Endothelial cell (in vitro differentiated cells): Measurements from ENCODE around the gene AMELX. TPM values are rescaled to one million over a fixed set of nuclear protein-coding genes. Genes with fewer than 3 reads are reported as not detected.

ENCODE experiments used
- DNase-seq: peaks from one replicate; pipeline ENCODE4 v3.0.0; 2021; ENCODE audit warnings: low spot score
- H3K27ac Mint-ChIP-seq: one replicate; pipeline ENCODE4 v1.8.0; 2021; ENCODE audit warnings: mixed read lengths, inconsistent platforms; ENCODE audit not compliant: unreplicated experiment
- H3K27me3 Mint-ChIP-seq: one replicate; pipeline ENCODE4 v1.8.0; 2021; ENCODE audit warnings: mild to moderate bottlenecking, moderate library complexity, mixed read lengths, inconsistent platforms; ENCODE audit not compliant: unreplicated experiment
- H3K36me3 Mint-ChIP-seq: one replicate; pipeline ENCODE4 v1.8.0; 2021; ENCODE audit warnings: mild to moderate bottlenecking, low read depth, mixed read lengths, inconsistent platforms; ENCODE audit not compliant: unreplicated experiment
- H3K4me1 Mint-ChIP-seq: one replicate; pipeline ENCODE4 v1.8.0; 2021; ENCODE audit warnings: mild to moderate bottlenecking, mixed read lengths, inconsistent platforms; ENCODE audit not compliant: unreplicated experiment
- H3K4me3 Mint-ChIP-seq: one replicate; pipeline ENCODE4 v1.8.0; 2021; ENCODE audit warnings: mild to moderate bottlenecking, mixed read lengths, inconsistent platforms; ENCODE audit not compliant: unreplicated experiment
- H3K9me3 Mint-ChIP-seq: one replicate; pipeline ENCODE4 v1.8.0; 2021; ENCODE audit warnings: mixed read lengths, inconsistent platforms; ENCODE audit not compliant: unreplicated experiment
- CTCF ChIP-seq: fragments of 200-600 bp; sonication (generic); IDR thresholded peaks from one replicate; pipeline ENCODE4 v1.5.0; 2021; ENCODE audit warnings: antibody characterized with exemption; ENCODE audit not compliant: unreplicated experiment
- total RNA-seq: library from RNA; stranded (reverse); fragmentation: NEBNext Ultra II Directional; extraction: Animal tissue kit (Norgen Biotek cat#: 25700); gene quantifications from one replicate; pipeline ENCODE4 v1.2.1, GENCODE V29; 2021; ENCODE audit not compliant: unreplicated experiment

AMELX gene
- total RNA-seq, 1 donor from 2014 or later: not detected

- Mint-ChIP-seq H3K4me3 (no peak overlapping the region), H3K36me3 (no peaks in the 10 kb centered on the region), H3K27me3 (no peaks in the 10 kb centered on the region), H3K4me1 (peaks cover 4% of the 10 kb centered on the region), H3K9me3 (no peaks in the 10 kb centered on the region), H3K27ac (no peak overlapping the region)
- no peak for TF ChIP-seq CTCF
- no peak for DNase-seq
Measured at GRCh38 chrX:11259437-11259836, 33.8 kb upstream of the AMELX start.

DNA sequence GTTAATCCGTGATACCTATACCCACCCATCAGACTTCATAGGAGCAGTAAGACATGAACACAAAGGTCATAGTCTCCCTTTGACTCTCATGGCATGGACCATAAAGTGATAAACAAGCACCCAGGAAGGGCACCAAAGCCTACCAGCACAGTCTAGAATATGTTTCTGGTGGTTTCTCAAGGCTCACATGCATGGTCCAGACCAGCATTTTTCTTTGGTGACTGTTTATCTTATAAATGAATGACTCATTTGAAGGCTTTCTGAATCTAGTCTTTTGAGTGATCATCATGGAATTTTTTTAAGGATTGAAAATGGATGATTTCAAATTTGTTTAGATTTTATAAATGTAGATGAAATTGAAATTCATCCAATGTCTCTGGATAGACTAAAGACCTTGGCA lies 32.0 kb upstream of the AMELX start:
- no peak for DNase-seq
- no peaks in the 10 kb centered on the region for H3K4me1 Mint-ChIP-seq
- H3K27me3 Mint-ChIP-seq: no peaks in the 10 kb centered on the region
- H3K4me3 Mint-ChIP-seq: no peak overlapping the region
- no peak overlapping the region for H3K27ac Mint-ChIP-seq
- TF ChIP-seq CTCF: no peak
- H3K36me3 Mint-ChIP-seq: no peaks in the 10 kb centered on the region
- no peaks in the 10 kb centered on the region for H3K9me3 Mint-ChIP-seq

GRCh38 chrX:11264925-11265324 lies 28.3 kb upstream of the AMELX start:
- no peak for TF ChIP-seq CTCF
- no peak overlapping the region for H3K4me3 Mint-ChIP-seq
- no peaks in the 10 kb centered on the region for H3K4me1 Mint-ChIP-seq
- no peaks in the 10 kb centered on the region for H3K27me3 Mint-ChIP-seq
- DNase-seq: no peak
- H3K27ac Mint-ChIP-seq: no peak overlapping the region
- no peaks in the 10 kb centered on the region for H3K9me3 Mint-ChIP-seq
- H3K36me3 Mint-ChIP-seq: no peaks in the 10 kb centered on the region

DNA sequence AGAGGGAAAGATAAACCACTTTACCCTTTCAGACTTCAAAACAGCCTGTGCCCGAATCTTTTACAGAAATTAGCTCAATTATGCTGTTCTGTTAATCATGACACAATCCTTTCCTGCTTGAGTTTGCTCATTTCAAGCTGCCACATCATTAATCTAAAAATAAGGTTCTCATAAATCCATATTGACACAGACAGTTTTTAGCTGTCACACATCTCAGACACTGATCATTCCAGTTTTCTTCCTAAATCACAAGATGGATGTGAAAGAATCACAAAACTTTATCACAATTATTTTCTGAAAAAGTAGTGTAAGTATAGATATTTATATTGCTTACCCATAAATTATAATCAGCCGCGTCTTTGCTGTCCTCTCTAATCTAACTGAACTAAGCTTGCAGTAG lies 27.9 kb upstream of the AMELX start:
- TF ChIP-seq CTCF: no peak
- Mint-ChIP-seq H3K36me3 (no peaks in the 10 kb centered on the region), H3K9me3 (no peaks in the 10 kb centered on the region), H3K4me1 (no peaks in the 10 kb centered on the region), H3K27me3 (no peaks in the 10 kb centered on the region), H3K27ac (no peak overlapping the region), H3K4me3 (no peak overlapping the region)
- DNase-seq: no peak

DNA sequence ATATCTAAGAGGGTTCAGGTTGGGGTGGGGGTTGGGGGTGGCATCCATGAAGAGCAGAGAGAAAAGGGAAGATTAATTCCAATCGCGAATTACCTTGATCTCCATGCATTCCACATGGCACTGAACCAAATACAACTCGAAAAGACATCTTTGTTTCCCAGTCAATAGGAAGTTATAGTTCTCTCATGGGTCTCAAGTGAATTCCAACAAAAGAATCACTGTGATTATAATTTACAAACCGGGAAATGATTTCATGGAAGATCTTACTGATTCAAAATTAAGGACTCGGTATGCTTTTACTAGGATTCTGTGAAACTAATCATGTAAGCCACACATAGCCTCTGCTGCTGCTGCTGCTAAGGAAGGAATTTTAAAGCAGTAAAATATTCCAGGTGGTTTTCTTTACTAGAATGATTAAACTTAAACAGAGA lies 26.6 kb upstream of the AMELX start:
- H3K27ac Mint-ChIP-seq: no peak overlapping the region
- H3K4me3 Mint-ChIP-seq: no peak overlapping the region
- DNase-seq: no peak
- H3K9me3 Mint-ChIP-seq: no peaks in the 10 kb centered on the region
- H3K4me1 Mint-ChIP-seq: no peaks in the 10 kb centered on the region
- no peaks in the 10 kb centered on the region for H3K36me3 Mint-ChIP-seq
- H3K27me3 Mint-ChIP-seq: no peaks in the 10 kb centered on the region
- no peak for TF ChIP-seq CTCF
